GM21515 (cell line): ENCODE measurements around the gene RBM26.

Source experiments
- ATAC-seq: cut with Tn5 transposase; IDR thresholded peaks from one replicate; pipeline ENCODE4 v1.9.1; 2021; ENCODE audit not compliant: unreplicated experiment

RBM26 gene

DNA sequence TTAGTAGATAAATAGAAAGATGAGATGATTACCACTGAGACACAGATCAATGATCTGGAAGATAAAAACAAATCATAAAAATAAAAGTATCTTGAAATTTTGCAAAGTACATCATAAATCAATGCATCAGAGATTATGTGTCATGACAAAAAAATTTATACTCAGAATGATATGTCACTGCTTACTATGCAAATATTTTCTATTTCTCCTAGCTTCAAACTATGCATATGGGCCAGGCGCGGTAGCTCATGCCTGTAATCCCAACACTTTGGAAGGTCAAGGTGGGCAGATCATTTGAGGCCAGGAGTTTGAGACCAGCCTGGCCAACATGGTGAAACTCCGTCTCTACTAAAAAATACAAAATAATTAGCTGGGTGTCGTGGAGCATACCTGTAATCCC, 17.3 kb upstream of the RBM26 start:
- no peak for ATAC-seq

GRCh38 chr13:79419365-79419764, 13.3 kb upstream of the RBM26 start:
- ATAC-seq = no peak

DNA sequence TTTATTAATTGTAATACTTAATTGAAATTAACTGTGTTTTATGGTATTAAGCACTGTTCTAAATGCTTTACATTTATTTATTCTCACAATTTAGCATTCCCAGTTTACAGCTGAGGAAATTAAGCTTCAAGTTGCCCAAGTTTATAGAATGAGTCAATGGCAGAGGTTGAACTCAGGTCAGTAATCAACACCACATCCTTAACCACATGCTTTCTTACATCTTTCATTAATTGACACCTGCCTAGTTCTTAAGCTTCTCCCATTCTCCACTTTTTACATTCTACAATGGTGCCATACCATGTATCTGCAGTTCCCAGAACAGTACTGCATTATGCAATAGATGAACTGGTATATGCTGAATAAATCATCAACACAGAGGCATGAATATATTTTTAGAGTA, 11.7 kb upstream of the RBM26 start:
- no peak for ATAC-seq

GRCh38 chr13:79413521-79413920, 7.5 kb upstream of the RBM26 start:
- no peak for ATAC-seq

GRCh38 chr13:79409828-79410227, 3.8 kb upstream of the RBM26 start:
- no peak for ATAC-seq

GRCh38 chr13:79407349-79407979, 1.4 kb upstream of the RBM26 start:
- no peak for ATAC-seq

- ATAC-seq = peak; percentile 23
Observed at GRCh38 chr13:79406597-79406908, 498 bp upstream of the RBM26 start.

DNA sequence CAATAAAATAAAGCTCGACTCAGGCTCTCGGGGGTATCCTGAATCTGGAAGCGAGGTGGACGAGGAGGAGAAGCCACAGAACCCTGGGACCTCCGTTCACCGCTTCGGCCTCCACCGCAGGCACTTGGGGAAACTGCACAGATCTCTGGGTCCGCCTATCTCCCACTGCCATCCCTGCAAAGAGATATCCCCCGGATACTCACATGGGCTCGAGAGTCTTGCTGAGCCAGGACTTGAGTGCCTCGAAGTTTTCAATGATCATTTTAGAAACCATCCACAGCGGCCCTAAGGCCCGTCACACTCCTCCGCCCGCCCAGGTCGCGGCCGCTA, 589 bp downstream of the RBM26 start:
- ATAC-seq = peak; percentile 35

GRCh38 chr13:79404985-79405384, 1.1 kb downstream of the RBM26 start:
- ATAC-seq = no peak

DNA sequence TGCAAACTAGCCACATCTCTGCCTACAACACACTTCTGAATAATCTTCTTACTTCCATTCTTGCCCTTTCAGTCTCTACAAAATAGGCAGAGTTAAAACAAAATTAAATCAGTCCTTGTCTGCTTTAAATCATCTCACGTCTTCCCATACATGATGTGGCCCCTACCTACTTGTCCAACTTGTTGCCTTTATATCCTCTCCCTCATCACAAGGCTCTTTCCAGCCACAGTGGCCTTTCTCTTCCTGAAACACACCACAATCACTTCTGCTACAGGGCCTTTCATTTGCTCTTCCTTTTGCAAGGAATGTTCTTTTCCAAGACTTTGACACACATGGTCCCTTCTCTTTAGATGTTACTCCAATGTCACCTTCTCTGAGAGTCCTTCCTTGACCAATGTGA, 1.7 kb downstream of the RBM26 start:
- no peak for ATAC-seq

DNA sequence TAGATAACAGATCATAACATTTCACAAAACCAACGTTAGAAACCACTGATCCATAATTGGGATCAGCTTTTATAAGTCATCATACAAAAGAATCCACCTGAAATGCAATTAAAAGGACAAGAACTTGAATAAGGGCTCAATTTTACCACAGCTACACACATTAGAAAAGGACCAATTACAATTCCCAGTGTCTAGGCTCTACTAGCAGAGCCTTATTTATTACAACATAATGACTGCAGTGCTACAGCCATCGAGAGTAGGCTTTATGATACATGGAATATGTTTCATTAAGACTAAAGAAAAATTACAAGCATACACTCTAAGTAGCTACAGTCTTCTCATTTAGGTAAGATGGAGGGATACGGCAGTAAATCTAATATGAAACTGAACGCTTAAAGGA, 2.9 kb downstream of the RBM26 start:
- ATAC-seq = no peak

GRCh38 chr13:79402679-79403078, 3.4 kb downstream of the RBM26 start:
- ATAC-seq = no peak

DNA sequence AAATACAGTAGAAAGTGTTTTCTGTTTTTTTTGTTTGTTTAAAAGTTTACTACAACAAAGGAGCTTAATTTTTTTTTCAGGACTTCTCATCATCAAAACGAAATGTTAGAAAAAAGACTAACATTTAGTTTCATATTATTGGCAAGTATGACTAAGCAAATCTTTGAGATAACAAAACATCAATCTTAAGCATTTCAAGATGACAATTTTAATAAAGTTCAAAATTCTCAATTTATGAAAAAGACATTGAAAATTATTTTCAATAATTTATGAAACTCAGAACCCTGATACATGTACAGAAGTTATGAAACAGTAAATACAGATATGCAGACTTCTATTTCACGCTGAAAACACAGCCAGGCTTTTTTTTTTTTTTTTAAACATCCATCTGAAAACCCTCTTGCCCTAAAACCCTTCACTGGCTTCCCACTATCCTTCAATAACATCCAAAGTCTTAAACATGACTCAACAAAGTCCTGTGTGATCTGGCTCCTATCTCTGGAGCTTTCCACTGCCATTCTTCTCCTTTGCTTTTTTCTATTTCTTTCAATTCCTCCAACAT, 3.9 kb downstream of the RBM26 start:
- ATAC-seq = no peak

- peak; percentile 43 for ATAC-seq
Observed at GRCh38 chr13:79401259-79402070, 4.6 kb downstream of the RBM26 start.

GRCh38 chr13:79398915-79399314, 7.1 kb downstream of the RBM26 start:
- no peak for ATAC-seq

GRCh38 chr13:79398127-79398526, 7.9 kb downstream of the RBM26 start:
- no peak for ATAC-seq

DNA sequence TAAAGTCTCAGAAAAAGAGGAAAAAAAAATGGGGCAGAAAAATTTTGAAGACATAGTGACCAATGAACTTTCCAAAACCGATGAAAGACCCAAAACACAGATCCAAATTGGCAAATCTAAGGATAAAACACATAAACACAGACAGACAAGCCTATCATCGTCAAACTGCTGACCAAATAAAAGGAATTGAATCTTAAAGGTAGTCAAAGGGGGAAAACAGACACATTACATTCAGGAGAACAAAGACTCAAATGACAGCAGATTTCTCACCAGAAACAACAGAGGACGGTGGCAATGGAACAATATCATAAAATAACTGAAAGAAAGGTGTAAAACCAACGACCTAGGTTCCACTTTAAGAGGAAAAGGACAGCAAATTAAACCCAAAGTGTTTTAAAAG, 10.2 kb downstream of the RBM26 start:
- no peak for ATAC-seq

- ATAC-seq = peak; percentile 79
Observed at GRCh38 chr13:79393564-79394249, 12.3 kb downstream of the RBM26 start.

GRCh38 chr13:79392882-79393563, 13.0 kb downstream of the RBM26 start:
- ATAC-seq = peak; percentile 45

DNA sequence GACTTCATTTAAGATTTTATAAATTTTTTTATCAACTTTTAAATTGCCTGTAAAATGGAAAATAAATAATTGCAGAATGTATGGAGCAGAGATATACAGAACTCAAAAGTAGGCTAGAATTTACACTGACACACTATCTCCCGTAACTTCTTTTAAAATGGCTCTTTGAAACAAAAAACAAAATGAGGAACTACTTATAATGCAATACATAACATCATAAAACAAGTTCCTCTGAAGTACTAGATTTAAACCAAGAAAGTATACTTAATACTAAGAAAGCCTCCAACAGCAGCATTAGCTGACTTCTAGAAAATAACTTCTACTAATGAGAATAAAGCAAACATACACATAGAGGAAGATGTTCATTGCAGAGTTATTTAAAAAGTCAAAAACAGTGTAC, 17.0 kb downstream of the RBM26 start:
- no peak for ATAC-seq

GRCh38 chr13:79387853-79388252, 18.2 kb downstream of the RBM26 start:
- no peak for ATAC-seq
